Measurements from ENCODE around the gene VPS4B. TPM values are rescaled to one million over a fixed set of nuclear protein-coding genes. Genes with fewer than 3 reads are reported as not detected.

Gene VPS4B
- polyA plus RNA-seq, 3 donors, result 15.4 to 48.8 (median 26.7) TPM

DNA sequence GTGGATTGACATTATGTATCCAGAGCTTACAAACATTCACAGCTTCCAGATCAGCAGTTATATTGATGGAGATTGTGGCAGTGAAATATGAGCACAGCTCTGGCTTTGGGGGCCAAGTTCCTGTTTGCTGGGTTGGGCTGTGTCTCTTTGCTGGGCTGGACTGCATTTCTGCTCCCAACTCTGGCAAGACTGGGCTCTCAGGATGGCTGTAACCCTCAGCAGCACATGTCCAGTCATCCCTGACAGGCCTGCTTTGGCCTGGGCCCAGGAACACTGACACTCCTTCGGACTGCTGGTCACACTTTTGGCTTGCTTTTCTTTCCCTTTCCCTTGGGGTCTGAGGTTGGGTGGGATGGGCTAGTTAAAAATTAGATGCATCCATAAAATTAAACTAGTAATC is 17.9 kb upstream of the VPS4B start:
- no CpG with 5 or more reads among the region's 1 CpG for WGBS (ENCODE audit: insufficient coverage)
- H3K4me1 ChIP-seq (ENCODE audit: control insufficient read depth in 1 of 2, insufficient read depth in 2 of 2, low read length in 2 of 2), result peaks cover 38 to 39% of the 10 kb centered on the region in 2 donors
- intact Hi-C loops (cut with micrococcal nuclease), result loop anchor here in 1 of 2 donors (10.0 kb wide), 1 partner anchor 725 kb away; the partner anchor contains the start of gene PHLPP1
- H3K79me2 ChIP-seq (ENCODE audit: insufficient read depth, low read length), result no peaks in the 10 kb centered on the region
- H2AFZ ChIP-seq (ENCODE audit: insufficient read depth, low read depth, low read length, poor library complexity, severe bottlenecking), result peak overlapping the region; percentile 16
- no peak for TF ChIP-seq CTCF (IDR thresholded peaks at IDR 0.05)
- peak in 2 of 3 donors; percentile 10 to 16 for DNase-seq
- peaks cover 0 to 2% (median 2%) of the 10 kb centered on the region in 3 donors for H3K27me3 Mint-ChIP-seq (ENCODE audit: low read depth in 3 of 3)
- H3K9me3 ChIP-seq (replicated peaks in 1 of 2; ENCODE audit: control insufficient read depth in 1 of 2, insufficient read depth in 1 of 2, low read length in 2 of 2), result no peaks in the 10 kb centered on the region
- peak overlapping the region; percentile 91 to 97 (median 96) for H3K27ac Mint-ChIP-seq
- no peak overlapping the region for H3K4me3 ChIP-seq (replicated peaks in 1 of 3; ENCODE audit: low read depth in 2 of 3, low read length in 3 of 3)
- peaks cover 41% of the 10 kb centered on the region for H3K4me1 Mint-ChIP-seq
- peaks cover 0 to 2% of the 10 kb centered on the region in 2 donors for H3K36me3 Mint-ChIP-seq
- peaks cover 0 to 2% (median 0%) of the 10 kb centered on the region in 7 donors for H3K9me3 Mint-ChIP-seq
- peak overlapping the region; percentile 43 to 74 for H3K27ac ChIP-seq (ENCODE audit: low read depth in 1 of 2, low read length in 2 of 2)
- H3K4me2 ChIP-seq (replicated peaks; ENCODE audit: extremely low read depth, low read length, poor library complexity, severe bottlenecking), result no peak overlapping the region
- no peaks in the 10 kb centered on the region for H4K20me1 ChIP-seq (ENCODE audit: insufficient read depth, low read length)
- no peaks in the 10 kb centered on the region for H3K27me3 ChIP-seq (ENCODE audit: control insufficient read depth in 2 of 2, insufficient read depth in 2 of 2, low read length in 2 of 2)
- no peaks in the 10 kb centered on the region for H3K36me3 ChIP-seq (replicated peaks in 1 of 2; ENCODE audit: control insufficient read depth in 1 of 2, insufficient read depth in 2 of 2, low read length in 2 of 2)
- no peak overlapping the region for H3K9ac ChIP-seq (ENCODE audit: insufficient read depth, low read length, poor library complexity, severe bottlenecking)
- no peak overlapping the region for H3K4me3 Mint-ChIP-seq

GRCh38 chr18:63439334-63439733 is 17.1 kb upstream of the VPS4B start:
- H3K4me1 Mint-ChIP-seq, result peaks cover 34% of the 10 kb centered on the region
- peak; percentile 47 to 72 (median 63) for DNase-seq
- intact Hi-C loops (cut with micrococcal nuclease), result loop anchor here (5.0 to 10.0 kb wide), 2 partner anchors 305 to 422 kb away; no protein-coding TSS in a partner anchor
- no CpG with 5 or more reads among the region's 6 CpGs for WGBS (ENCODE audit: insufficient coverage)
- Histone ChIP-seq H3K27me3 (ENCODE audit: control insufficient read depth in 2 of 2, insufficient read depth in 2 of 2, low read length in 2 of 2) (no peaks in the 10 kb centered on the region), H3K4me1 (ENCODE audit: control insufficient read depth in 1 of 2, insufficient read depth in 2 of 2, low read length in 2 of 2) (peaks cover 30 to 32% of the 10 kb centered on the region in 2 donors), H3K9ac (ENCODE audit: insufficient read depth, low read length, poor library complexity, severe bottlenecking) (no peak overlapping the region), H3K4me2 (replicated peaks; ENCODE audit: extremely low read depth, low read length, poor library complexity, severe bottlenecking) (no peak overlapping the region), H2AFZ (ENCODE audit: insufficient read depth, low read depth, low read length, poor library complexity, severe bottlenecking) (peak overlapping the region; percentile 9), H3K36me3 (replicated peaks in 1 of 2; ENCODE audit: control insufficient read depth in 1 of 2, insufficient read depth in 2 of 2, low read length in 2 of 2) (no peaks in the 10 kb centered on the region), H3K79me2 (ENCODE audit: insufficient read depth, low read length) (no peaks in the 10 kb centered on the region), H3K27ac (ENCODE audit: low read depth in 1 of 2, low read length in 2 of 2) (no peak overlapping the region), H4K20me1 (ENCODE audit: insufficient read depth, low read length) (no peaks in the 10 kb centered on the region), H3K4me3 (replicated peaks in 1 of 3; ENCODE audit: low read depth in 2 of 3, low read length in 3 of 3) (no peak overlapping the region), H3K9me3 (replicated peaks in 1 of 2; ENCODE audit: control insufficient read depth in 1 of 2, insufficient read depth in 1 of 2, low read length in 2 of 2) (no peaks in the 10 kb centered on the region)
- peak; percentile 92 for TF ChIP-seq CTCF (IDR thresholded peaks at IDR 0.05)
- H3K27ac Mint-ChIP-seq, result peak overlapping the region in 4 of 7 donors; percentile 30 to 97 (median 52)
- peaks cover 0 to 2% (median 0%) of the 10 kb centered on the region in 7 donors for H3K9me3 Mint-ChIP-seq
- no peaks in the 10 kb centered on the region for H3K36me3 Mint-ChIP-seq
- peaks cover 0 to 3% (median 2%) of the 10 kb centered on the region in 3 donors for H3K27me3 Mint-ChIP-seq (ENCODE audit: low read depth in 3 of 3)
- H3K4me3 Mint-ChIP-seq, result no peak overlapping the region
